HG03575 (cell line): ENCODE results near the gene KLF16.

Experiments
- ATAC-seq: cut with Tn5 transposase; IDR thresholded peaks from one replicate; pipeline ENCODE4 v1.9.1; 2021; ENCODE audit not compliant: unreplicated experiment, insufficient number of reproducible peaks, low FRiP score; ENCODE audit errors: extremely low read depth

Gene KLF16

DNA sequence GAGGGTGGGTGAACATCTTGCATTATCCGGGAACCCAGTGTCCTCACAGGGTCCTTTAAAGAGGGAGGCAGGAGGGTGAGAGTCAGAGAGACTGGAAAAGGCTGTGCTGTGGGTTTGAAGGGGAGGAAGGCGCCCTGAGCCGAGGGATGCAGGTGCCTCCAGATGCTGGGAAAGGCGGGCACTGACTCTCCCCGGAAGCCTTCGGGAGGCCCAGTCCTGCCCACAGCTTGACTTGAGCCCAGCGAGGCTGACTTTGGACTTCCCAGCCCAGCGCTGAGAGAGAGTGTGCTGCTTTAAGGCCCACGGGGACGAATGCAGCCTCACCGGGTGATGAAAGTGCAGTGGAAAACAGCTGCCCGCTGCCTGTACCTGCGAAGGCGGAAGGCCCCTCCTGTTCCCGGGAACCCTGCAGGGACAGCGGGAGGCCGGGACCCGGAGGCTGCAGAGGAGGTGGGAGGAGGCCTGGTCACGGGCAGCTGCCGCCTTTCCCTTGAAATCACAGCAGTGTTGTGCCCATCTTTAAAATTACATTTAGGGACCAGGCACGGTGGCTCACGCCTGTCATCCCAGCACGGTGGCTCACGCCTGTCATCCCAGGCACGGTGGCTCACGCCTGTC lies 31.2 kb downstream of the KLF16 start:
- ATAC-seq, result no peak

DNA sequence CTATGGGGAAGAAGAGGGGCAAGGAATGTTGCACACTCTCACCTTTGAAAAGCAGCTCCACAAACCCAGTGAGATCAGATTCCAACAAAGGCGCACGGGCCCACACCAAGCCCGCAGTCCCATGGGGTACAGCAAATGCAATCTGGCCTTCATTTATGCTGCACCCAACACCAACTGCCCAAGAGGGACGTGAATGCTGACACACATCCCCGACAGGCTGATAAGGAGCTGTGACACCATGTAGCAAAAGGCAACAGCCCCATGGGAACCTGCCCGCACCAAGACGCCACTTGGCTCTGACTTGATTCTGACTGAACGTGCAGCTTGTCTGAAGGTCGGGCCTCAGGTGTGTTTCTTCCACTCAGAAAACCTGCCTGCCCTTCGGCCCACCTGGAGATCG lies 32.4 kb downstream of the KLF16 start:
- no peak for ATAC-seq

DNA sequence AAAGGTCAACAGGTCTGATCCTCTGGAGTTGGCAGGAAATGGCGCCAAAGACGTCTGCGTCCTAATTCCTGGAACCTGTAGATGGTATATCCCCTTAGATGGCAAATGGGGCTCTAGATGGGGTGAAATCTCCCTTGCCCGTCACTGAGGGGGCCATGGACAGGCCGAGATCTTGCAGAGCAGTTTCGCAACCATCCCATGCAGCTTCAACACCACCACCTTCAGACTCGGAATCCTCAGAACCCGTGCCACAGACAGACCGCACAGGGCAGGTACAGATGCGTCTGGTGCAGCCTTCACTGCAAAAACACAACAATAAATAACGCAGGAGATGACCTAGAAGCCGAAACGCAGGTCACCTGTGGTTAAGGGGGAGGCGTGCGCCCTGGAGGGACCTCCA lies 32.8 kb downstream of the KLF16 start:
- ATAC-seq, result no peak

DNA sequence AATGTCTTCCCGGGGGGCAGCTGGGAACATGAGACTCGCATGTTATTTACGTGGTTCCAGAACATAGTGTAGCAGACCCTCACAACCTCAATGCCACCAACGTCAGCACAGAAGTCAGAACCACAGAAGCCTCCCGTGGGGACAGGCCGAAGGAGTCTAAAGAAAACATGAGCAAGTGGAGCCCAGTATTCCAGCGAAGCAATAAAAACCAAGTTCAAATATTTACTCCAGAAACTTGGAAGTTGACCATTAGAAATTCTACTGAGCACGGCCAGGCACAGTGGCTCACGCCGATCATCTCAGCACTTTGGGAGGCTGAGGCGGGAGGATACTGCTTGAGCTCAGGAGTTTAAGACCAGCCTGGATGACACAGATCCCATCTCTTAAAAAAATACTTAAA lies 33.4 kb downstream of the KLF16 start:
- no peak for ATAC-seq

DNA sequence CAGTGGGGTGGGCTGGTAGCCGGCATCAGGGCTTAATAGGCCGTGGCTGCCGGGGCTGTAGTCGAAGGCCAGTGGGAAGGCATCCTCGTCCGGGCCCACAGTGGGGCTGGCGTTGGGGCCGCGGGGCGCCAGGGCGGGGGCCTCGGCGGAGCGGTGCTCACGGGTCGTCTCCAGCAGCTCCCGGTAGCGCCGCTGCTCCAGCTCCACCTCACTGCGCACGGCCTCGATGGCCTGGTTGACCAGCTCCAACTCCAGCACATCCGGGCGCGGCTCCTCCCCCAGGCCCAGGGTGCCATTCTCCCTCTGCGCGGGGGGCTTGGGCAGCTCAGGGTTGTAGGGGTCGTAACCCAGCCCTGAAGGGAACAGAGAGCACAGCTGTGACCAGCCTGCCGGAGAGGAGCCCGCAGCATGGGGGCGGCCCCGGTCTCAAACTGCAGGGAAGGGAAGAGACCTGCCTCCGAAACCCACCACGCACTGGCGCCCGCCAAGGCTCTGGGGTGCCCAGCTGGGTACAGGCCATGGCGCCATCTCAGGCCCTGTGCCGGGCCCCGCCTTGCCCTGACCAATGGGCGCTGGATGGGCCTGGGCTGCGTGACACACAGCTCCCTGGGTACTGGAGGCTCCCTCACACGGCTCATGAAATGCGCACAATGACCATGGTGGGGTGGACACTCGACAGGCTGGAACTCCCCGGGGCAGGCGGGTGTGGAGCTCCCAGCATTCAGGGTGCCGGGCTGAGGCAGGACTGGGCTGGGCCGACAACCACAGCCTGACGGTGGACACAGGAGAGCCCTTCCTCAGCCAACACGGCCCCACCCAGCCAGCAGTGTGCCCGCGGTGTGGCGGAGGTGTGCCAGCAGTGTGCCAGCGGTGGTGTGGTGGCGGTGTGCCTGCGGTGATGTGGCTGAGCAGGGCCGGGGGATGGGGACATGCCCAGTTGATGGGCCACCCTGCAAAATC lies 34.8 kb downstream of the KLF16 start:
- ATAC-seq, result no peak

DNA sequence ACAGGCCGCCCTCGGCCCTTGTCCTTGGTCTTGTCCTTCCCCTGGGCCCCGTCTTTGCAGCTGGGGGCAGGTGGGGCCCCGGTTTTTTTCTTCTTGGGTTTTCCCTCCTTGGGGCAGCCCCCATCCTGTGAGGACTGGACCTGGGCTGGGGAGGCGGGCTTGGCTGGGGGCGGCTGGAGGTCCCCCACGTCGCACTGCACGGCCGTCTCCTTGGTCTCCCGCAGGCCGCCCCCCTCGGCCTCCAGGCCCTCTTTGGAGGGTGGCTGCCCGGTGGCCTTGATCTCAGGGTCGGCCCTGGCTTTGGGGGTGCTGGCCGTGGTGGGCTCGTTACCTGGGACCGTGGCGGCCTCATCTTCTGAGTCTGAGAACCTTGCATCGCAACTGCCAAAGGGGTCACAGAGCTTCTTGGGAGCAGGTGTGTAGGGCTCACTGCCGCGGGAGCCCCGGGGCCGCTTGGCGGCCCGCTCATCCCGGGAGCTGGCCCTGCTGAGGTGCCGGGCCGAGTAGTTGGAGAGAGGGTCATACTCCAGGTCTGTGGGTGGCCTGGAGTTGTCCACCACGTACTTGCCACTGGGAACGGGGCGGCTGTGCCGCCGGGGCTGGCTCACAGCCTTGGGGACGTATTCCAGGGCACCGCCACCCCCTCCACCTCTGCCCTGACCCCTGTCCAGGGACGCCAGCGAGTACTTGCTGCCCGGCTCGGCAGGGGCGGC lies 35.7 kb downstream of the KLF16 start:
- ATAC-seq, result no peak

DNA sequence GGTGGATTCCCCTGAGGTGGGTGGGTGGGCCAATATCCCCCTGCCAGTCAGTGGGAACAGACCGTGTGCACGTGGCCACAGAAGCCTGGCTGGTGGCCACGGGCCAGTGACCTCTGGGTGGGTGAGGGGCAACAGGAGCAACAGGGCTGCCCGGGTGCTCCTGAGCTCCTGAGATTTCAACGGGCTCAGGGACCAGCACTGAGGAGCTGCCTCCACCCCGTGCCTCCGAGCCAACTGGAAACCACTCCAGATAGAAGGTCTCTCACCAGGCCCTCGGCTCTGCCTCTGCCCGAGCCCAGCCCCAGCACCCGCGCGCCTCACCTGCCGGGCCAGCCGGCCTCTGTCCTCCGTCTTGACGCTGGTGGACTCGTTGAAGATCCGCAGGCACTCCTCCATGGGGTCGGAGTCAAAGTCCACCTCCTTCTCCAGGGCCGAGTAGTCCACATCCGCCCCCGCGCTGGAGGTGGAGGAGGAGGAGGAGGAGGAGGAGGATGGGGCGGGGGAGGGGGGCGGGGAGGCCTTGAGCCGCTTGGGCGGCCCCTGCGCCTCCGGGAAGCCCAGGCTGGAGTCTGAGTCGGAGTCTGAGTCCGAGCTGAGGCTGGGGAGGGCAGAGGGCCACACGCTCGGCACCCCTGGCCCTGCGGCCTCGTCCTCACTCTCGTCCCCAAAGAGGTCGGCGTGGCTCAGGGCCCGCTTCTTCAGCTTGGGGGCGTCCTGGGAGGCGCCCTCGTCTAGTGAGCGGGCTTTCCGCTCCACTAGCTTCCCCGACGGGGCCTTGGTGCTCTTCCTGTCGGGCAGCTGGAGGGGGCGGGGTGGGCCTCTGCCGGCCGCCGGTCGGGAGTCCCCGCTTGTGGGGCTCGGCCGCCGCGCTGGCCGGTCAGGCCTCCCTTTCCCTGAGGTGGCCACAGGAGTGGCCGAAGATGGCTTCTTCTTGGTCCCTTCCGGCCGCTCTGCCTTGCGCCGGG lies 36.5 kb downstream of the KLF16 start:
- ATAC-seq, result no peak

DNA sequence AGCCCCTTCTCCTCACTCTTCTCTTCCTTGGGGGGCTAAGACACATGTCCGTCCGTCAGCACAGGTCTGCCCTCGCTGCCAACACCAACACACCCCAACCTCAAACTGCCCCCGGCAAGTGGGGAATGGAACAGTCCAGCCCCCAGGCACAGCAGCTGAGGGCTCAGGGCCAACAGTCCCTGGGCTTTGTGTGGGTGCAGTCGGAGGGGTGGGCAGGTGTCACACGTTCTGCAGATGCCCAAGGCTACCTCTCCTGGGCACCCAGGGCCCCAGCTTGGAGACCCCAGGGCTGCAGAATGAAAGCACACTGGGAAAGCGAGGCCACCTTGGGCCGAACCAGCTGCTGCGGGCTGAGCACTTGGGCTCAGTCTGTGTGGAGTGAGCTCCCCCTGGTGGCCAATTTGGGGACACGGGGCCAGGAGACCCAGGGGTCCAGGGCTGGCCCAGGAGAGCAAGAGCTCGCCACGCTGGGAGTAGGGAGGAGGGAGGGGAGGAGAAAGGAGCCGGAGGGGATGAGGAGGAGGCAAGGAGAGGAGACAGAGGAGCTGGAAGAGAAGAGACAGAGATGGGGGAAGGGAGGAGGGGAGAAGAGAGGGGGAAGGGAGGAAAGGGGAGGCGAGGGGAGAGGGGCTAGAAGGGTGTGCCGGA lies 37.3 kb downstream of the KLF16 start:
- no peak for ATAC-seq

DNA sequence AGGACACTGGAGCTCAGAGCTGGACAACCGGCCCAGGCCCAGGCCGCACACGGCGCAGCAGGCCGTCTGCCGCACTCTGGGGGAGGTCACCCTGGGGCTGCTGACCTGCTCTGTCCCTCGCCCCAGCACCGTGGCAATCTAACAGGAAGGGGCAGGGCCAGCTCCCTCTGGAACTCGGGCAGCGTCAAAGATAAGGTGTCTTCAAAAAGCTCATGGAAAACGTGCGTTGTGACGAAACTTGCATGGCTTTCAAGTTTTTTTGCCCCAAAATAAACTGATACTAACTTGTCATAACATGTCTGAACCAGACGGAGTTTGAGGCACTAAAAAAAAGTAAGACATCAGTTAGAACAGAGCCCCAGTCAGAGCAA lies 39.1 kb downstream of the KLF16 start:
- ATAC-seq, result no peak

DNA sequence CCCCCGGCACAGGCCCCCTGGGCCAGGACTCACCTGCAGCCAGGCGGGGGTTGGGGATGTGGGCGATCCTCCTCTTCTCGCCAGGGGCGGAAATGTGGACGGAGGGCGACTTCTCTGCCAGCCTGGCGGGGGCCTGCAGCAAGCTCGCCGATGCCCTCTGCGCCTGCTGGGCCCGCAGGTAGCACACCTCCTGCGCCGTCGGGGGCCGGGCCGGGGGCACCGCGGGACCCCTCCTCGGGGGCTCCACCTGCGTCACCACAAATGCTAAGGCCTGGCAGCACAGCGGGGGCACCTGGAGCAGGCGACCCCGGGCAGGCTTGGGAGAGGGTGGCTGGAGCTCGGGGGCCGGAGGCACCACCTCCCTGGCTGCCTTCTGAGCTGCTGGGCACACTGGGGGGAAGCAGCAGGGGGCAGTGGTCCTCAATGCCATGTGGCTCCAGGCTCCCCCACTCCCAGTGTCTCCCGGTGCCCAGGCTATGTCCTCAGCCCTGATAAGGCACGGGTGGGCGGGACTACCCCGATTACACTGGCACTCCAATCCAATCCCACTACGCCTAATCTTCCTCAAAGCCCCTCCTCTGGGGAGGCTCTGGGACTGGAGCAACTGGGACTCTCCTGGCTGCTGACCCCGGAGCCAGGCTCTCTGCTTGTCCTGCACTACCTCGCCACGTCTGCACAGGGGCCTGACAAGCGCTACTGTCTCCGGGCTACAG lies 39.7 kb downstream of the KLF16 start:
- ATAC-seq, result no peak

DNA sequence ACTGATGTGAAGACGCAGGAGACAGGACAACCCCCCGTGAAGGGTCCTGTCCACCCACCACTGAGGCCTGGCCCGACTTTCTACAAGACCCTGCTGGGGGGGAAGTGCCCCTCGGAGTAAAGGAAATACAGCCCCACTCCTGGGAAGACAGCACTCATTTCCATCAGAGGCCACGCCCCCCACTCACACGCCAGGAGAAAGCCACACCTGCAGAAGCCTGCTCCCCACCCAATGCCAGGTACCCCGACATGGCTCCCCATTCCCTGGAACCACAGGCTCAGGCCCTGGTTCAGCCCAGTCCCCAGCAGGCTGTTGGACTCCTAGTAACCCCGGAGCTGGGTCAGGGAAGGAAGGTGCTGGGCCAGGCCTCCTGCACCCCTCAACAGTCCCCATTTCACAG lies 40.4 kb downstream of the KLF16 start:
- ATAC-seq, result no peak

DNA sequence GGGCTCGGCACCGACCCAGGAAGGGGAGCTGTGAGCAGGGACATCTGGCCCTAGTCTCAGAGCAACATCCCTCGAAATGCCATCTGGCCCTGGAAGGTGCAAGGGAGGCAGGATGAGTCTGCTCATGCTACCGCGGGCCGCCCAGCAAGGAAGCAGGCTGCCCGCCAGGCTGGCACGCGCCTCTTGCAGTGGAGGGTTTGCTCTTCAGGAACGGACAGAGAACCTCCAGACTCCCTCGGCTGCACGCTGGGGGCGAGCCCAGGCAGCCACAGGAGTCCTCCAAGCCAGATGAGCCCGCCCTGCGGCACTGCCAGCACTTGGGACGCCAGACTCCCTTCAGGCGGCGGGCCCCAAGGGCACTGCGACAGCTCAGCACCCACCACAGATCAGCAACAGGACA lies 41.2 kb downstream of the KLF16 start:
- no peak for ATAC-seq

DNA sequence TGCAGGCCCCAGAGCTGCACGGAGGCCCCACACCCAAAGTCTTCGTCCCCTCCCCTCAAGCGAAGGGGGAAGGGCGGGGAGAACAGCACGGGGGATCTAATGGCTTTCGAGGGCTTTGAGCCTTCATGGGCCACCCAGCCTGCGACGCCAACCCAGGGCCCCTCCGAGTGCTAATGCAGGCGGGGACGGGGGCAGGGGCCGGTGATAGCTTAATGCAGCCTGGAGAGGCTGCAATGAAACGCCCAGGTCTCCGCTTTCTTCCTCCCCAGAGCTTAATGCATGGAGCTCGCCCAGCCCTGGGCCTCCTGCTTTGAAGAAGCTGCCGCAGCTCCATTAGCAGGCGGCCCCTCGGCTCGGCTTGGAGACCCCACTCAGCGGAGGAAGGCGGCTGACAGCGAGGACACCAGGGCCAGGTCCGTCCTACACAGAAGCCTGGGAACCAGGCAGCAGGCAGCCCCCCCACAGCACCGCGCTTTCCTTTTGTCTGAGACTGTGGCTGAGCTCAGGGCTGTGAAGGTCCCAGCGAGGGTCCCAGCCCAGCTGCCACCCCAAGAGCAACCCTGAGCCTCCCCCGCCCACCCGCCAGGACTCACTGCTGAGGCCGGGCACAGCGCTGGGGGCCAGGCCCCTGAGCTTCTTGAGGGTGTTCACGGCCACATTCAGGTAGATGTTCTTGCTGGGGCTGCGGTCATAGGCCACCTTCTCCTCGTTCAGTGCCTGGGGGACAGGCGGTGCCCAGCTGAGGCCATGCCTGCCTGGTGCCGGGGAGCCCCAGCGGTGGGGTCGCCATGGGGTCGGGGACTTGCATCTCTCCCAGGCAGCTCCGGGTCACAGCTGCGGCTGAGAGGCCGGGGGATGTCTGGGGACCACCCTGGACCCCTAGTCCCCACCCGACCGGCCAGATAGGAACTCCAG lies 43.8 kb downstream of the KLF16 start:
- no peak for ATAC-seq

DNA sequence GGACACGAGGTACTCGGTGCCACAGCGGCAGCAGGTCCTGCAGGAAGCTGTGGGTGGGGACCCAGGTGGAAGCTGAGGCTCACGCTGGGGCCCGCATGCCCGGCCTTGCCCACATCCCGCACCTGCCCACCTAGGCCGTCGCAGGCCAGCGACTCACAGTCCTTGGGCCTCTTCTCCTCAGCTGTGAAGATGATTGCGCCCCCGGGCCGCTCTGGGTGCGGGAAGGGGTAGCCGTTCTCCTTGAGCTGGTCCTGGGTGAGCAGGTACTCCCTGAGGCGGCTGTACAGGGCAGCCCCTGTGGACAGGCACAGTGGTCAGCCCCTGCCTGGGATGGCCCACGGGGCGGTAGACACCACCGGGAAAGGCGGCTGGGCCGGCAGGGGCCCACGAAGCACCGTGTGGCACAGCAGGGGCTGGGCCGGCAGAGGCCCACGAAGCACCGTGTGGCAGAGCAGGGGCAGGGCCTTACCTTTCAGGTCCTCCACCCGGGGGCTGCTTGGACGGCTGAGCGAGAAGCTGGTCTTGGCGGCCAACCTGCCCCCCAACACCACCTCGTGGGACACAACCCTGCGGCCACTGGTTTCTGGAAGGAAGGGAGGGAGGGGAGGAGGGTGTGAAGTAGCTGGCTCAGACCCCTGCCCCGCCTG lies 44.7 kb downstream of the KLF16 start:
- ATAC-seq, result no peak

DNA sequence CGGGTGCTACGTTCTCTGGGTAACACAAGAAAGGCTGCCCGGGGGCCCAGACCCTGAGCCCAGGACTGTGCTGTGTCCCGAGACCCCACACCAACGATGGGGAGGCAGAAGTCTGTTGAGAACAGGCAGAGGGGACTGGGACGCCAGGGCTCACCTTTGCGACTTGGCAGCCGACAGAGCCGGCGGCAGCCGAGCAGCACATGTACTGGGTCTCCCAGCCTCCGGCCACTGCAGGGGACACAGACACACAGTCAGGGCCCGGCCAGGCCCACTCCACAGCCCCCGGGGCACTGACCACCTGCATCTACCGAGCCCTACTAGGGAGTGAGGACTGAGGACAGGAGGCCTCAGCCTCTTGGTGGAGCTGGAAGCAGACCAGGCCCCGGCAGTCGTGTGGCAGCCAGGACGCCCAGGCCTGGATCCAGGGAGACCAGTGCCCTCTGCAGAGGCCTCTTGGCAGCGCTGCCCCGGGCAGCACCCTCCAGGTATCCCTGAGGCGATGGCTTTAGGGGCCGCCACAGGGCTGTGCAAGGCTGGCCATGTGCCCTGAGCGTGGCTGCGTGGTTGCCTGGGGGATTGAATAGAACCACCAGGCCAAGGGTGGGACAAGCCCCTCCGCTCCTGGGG lies 45.7 kb downstream of the KLF16 start:
- ATAC-seq, result no peak
